NCI-H2081 treated with DMSO at 0.1 percent for 48 hours (cell line): ENCODE data around the gene MSH5.
A peak's percentile ranks its signal among the peaks of the same experiment; 100 is the strongest.
"Not testable (repeated sequence)": the region's sequence is repeated elsewhere in the genome, so short reads cannot be mapped to it uniquely, and the experiment has no call there.

Experiments used
- DNase-seq: peaks from one replicate; lab custom pipeline; 2025; lab: John Stamatoyannopoulos, UW

MSH5 gene

DNA sequence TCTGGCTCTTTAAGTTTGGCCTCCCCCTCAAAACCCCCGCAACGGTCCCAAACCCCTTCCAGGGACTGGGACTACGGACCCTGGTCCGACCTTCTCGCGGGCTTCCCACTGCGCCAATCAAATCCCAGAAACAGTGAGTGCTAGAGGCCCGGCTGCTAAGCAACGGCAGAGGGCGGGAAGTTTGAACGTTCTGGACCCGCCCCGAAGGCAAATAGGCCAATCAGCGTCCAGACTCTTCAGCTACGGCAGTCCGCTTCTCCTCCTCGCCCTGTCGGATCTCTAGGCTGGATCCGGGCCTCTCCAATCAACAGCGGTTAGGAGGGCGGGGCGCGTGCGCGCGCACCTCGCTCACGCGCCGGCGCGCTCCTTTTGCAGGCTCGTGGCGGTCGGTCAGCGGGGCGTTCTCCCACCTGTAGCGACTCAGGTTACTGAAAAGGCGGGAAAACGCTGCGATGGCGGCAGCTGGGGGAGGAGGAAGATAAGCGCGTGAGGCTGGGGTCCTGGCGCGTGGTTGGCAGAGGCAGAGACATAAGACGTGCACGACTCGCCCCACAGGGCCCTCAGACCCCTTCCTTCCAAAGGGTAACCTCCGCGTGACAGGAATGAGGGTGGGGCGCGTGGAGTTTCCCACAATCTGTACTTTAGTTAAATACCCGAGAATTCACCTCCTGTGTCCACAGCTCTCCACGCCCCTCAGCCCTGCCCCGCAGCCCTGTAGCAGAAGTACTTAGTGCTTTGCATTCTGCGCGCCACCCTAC is at the start of gene MSH5:
Gene MSH5 (plus strand): TSS at position 367 of the 758 bp plus-strand sequence. CDS start 462 bp downstream, outside the sequence.
- DNase-seq, result peak; percentile 95

DNA sequence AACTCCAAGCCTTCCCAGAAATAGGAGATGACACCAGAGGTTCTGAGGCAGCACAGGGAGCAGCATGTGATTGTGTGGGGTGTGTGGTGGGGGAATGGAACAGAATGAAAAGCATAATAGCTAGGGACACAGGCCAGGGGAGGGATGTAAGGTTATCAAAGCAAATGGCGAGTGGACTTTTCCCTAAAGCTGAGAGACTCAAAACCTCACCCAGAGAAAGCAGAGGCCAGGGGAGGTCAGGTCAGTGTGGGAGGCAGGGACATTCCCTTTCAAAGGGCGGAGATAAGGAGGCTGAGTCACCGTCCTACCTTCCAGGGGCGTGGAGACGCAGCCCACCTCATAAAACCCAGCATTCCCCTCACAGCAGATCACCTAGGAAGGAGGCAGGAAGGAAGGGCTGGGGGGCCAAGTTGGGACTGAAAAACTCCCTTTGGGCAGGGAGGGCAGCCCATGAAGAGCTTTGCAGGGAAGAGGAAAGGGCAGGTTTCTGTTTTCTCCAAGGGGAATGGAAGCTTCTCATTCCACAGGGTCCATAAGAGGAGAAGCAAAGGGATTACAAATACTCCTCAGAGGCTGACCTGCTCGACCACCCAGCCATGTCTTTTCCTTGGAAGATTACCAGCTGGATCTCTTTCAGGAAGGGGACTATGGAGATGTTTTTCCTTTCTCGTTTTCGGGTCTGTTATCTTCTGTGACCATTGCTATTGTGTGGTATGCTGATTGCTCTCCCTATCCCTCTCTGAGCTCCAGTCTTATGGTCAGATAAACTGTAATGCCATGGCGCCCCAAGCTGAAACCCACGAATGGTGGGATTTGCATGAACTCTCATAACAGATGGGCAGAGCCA is 49.4 kb upstream of the MSH5 start:
- DNase-seq, result no peak

DNA sequence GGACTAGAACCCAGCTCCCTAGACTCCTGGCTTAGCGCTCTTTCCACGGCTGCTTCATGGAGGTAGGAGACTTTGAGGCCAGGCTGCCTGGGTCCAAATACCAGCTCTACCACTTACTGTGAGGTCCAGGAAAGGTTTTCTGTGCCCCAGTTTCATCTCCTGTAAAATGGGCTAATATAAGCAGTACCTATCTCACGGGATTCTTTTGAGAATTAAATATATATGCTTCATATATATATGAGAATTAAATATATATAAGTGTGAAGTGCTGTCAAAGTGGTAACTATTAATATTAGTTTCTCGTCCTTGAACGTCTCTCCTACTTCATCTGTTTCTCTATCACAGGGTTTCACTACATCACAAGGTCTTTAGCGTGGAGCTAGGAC is 48.7 kb upstream of the MSH5 start:
- no peak for DNase-seq

DNA sequence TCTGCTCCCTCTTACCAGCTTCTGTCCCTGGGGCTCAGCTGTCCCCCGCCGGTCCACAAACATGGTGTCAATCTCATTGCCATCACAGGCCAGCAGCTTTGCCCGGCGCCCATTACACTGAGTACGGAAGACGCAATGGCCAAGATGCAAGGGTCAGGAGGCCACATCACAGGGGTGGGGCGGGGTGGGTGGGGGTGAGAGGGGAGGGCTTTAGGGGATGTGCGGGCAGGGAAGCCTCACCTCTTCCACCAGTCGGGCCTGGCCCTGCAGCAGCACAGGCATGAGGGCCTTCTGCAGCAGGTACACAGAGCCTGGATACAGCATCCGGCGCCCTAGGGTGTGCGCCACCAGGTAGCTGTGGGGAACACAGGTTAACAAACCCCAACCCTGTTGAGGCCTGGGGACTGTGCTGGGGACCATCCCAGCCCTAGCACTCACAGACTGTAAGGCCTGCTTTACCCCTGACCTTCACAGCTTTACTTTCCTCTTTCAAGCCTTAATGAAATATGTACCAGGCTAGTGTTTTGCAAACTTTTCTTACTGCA is 48.2 kb upstream of the MSH5 start:
- no peak for DNase-seq

DNA sequence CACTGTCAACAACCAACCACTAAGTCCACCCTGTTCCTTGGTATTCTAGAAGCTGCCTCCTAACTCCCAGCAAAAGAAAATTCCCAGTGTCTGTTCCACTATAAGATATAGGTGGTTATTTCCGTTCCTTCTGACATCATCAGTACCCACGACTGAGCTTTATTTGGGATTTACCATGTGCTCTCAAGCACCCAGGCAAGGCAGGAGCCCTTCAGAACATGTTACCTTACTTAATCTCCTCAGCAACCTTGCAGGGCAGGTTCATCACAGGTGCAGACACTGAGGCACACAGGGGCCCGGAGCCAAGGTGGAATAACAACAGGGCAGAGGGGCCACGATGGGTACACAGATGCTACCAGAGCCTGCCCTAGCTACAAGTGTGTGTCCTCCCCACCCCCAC is 47.5 kb upstream of the MSH5 start:
- DNase-seq, result no peak

DNA sequence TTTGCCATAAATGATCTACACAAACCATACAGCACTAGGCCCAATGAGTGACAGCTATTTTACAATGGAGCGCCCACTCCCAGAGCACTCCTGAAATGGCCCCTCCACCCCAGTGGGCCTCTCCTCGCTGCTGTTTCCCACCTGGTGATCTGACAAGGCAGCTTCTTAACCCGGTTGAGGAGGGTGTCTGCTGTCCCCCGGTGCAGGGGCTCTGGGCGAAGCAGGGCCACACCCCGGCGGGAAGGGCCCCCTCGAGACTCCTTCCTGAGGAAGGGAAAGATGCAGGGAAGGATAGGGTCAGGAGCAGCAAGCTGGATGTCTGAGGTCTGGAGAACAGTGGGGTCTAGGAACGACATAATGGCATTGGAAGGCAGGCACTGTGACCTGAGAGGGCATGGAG is 46.9 kb upstream of the MSH5 start:
- DNase-seq, result no peak

DNA sequence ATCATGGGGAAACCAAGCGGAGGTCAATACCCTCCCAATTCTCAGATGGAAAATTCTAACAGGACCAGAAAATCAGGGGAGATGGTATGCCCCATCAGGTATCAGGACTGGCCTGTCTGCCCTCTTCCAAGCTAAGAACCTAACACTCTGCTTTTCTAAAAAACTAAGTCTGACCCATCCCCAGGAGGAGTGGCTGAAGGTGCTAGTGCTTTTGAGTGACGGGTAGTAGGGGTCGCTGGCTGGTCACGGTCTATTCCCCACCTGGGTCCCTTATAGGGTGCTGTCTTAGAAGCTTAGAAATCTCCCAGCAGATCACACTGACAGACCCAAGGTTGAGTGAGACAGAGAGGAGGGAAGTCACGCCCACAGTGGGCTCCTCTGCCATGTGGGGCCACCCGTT is 46.3 kb upstream of the MSH5 start:
- DNase-seq, result no peak

DNA sequence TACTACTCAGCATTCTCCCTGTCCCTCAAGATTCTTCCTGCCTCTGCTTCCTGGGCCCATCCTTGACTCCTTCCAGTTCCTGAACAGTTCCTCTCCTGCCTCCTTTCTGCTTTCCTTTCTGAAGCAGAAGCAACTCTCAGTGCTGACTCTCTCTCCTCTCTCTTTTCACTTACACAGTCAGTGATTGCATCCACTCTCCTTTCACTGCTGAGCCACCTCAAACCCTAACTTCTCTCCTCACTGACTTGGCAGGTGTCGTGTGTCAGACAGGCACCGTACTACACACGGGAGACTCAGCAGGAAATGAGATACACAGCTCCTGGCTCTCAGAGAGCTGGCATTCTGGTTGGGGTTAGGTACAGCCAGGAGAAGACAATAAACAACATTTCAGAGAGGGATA is 42.2 kb upstream of the MSH5 start:
- no peak for DNase-seq

DNA sequence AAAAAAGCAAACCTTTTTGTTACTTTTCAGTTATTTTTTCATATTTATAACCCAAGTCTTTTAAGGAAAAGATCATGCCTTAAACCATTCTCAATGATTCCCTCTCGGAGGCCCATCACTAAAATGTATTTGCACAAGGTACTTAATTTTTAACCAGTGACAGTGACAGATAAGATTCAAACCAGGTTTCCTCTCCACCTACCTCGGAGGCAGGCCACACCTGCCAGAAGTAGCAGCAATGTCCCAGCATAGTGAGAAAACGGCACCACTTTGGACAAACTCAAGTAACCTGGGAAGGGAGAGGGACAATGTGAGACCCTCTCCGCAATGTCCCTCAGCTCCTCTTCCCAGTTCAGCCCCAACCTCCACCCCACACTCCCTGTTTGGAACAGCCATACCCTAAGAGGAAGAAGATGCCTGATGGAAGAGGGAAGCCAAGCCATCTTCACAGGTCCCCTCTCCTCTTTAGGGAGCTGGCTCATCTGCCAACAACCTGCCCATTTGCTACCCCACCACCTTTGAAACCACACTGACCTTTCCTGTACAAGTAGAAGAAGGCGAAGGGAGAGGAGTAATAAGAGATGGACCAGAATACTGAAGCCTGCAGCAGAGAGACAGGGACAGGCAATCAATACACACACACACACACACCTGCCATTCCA is 38.9 kb upstream of the MSH5 start:
- no peak for DNase-seq

DNA sequence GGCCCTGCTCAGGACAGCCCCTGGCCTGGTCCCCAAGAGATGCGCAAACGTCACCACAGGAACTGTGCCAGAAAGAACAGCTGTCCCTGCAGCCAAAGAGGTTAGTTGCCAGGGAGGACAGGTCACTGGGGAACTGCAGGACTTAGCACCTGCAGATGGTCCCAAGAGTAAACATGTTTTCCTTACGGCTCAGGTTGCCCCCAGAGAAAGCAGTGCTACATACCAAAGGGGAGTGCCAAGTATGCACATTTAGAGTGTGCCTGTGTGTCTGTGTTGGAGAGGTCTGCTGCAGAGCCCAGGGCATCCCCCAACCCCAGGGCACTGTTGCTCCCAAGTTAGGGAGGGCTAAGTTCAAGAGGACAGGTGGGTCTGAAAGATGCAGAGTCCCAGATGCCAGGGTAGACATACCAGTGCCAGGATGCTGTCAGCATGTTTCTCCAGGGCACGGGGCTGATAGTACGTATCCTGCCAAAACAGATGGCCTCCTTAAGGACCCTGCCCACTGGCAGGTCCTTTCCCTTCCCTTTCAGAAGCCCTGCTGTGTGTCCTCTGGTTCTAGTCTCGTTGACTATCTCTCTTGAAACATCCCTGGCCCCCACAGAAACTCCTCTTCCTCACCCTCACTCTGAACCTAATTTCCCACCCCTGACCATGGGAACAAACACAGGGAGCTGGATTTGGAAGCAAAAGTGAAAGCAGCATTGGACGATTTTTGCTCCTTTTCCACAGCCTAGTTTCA is 38.0 kb upstream of the MSH5 start:
- no peak for DNase-seq

DNA sequence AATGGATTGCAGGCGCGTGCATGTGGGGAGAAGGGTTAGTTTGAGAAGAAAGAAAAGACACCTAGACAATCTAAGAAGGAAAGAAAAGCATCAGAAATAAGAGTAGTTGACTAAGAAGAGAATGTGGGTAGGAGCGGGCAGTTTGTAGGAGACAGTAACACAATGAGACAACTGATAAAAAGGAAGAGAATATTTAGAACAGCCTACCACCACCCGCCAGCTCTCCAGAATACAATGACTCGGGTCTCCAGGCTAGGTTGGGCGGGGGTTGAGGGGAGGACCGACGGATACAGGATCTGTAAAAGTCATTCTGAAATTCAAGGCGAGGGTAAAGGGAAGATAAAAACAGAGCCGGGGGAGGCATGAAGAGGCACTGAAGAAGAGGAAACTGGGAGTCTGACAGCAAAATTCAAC is 37.4 kb upstream of the MSH5 start:
- DNase-seq, result no peak

DNA sequence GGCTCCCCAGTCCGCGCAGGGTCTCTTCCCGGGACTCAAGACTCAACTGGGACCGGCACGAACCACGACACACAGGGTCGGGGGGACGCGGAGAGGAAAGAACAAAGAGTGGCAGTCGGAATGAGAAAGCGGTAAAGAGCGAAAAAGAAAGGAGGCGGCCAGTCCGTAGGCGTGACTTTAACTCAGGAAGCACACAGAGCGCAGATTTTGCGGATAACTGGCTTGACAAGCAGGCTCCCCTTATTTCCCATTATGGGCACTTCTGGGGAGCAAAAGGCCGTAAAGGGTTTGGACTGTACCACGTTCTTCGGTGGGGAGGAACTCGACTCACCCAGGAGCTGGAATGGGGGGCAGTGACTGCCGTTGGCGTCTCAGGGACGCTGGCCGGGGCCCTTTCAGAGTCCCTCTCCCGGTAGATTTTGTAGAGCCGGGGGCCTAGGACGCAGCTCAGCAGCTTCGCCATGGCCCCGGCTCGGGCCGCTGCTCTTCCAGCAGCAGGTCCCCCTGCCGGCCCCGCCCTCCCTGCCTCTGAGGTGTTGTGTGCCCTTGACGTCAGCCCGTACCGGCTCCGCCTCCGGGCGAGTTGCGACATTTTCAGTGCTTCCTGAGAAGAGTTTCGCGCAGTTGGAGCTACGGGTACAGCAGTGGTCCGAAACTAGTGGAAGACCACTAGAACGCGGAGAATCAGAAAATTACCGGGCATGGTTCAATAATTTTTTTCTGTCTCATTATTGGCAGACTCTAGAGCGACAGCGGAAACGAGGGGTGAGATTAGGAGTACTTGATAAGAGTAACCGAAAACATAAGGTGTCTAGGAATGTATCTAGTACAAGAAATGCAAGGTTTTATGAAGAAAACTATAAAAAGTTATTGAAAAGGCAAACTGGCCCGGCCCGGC is 36.7 kb upstream of the MSH5 start, which contains the start of gene ABHD16A:
Gene ABHD16A (minus strand): TSS at position 506 of the 898 bp plus-strand sequence. CDS start 43 bp downstream, at position 463.
- DNase-seq, result peak; percentile 83

DNA sequence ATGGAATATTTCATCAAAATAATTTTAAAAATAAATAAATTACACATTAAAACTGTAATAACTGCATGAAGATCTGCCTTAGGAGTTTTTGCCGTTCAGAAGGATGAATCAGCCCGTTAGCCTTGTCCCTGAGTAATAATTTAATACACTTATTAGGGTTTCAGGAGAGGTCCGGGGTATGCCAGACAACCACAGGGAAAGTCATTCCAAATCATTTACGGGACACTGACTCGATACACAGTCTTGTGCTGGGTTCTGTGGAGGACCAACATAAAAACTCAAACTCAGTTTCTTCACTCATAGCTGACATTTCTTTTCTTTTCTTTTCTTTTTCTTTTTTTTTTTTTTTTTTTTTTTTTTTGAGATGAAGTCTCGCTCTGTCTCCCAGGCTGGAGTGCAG is 33.9 kb upstream of the MSH5 start:
- DNase-seq, result no peak

DNA sequence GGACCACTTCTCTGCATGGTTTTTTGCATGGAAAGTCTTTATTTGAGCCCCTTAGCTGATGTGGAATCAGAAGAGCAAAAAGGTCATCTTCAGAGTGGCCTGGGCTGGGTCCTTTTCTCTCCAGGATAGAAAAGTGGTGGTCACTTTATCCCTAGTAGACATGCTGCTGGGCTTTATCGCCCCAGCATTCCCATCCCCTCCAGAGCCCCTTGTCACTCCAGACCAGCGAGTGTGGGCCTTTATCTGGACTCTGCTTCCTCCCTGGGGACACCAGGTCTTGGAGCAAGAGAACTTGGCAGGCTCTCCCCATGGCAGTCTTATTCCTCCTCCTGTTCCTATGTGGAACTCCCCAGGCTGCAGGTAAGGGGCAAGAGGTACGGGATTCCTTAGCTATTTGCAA is 33.2 kb upstream of the MSH5 start, which contains the start of gene LY6G6F:
Gene LY6G6F (plus strand): TSS at position 268 of the 400 bp plus-strand sequence. CDS start 41 bp downstream, at position 309.
- DNase-seq, result no peak

DNA sequence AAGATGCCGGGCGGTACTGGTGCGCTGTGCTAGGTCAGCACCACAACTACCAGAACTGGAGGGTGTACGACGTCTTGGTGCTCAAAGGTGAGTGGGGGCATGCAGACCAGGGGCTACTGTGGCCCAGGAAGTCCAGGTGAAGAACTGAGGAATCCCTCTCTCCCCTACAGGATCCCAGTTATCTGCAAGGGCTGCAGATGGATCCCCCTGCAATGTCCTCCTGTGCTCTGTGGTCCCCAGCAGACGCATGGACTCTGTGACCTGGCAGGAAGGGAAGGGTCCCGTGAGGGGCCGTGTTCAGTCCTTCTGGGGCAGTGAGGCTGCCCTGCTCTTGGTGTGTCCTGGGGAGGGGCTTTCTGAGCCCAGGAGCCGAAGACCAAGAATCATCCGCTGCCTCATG is 32.1 kb upstream of the MSH5 start:
- DNase-seq, result no peak

DNA sequence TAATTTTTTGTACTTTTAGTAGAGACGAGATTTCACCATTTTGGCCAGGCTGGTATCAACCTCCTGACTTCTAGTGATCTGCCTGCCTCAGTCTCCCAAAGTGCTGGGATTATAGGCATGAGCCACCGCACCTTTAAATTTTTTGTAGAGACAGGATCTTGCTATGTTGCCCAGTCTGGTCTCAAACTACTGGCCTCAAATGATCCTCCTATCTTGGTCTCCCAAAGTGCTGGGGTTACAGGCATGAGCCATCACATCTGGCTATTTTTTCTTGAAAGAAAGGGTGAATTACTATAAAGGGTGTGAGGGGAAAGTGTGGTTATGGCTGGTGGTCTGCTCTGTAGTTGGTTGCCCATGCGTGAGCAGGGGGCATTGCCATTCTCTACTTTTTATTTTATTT is 31.6 kb upstream of the MSH5 start:
- DNase-seq, result no peak

DNA sequence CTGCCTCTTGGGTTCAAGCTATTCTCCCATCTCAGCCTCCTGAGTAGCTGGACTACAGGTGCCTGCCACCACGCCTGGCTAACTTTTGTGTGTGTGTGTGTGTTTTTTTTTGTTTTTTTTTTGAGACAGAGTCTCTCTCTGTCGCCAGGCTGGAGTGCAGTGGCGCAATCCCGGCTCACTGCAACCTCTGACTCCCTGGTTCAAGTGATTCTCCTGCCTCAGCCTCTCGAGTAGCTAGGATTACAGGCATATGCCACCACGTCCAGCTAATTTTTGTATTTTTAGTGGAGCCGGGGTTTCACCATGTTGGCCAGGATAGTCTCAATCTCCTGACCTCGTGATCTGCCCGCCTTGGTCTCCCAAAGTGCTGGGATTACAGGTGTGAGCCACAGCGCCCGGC is 30.6 kb upstream of the MSH5 start:
- not testable (repeated sequence) for DNase-seq

DNA sequence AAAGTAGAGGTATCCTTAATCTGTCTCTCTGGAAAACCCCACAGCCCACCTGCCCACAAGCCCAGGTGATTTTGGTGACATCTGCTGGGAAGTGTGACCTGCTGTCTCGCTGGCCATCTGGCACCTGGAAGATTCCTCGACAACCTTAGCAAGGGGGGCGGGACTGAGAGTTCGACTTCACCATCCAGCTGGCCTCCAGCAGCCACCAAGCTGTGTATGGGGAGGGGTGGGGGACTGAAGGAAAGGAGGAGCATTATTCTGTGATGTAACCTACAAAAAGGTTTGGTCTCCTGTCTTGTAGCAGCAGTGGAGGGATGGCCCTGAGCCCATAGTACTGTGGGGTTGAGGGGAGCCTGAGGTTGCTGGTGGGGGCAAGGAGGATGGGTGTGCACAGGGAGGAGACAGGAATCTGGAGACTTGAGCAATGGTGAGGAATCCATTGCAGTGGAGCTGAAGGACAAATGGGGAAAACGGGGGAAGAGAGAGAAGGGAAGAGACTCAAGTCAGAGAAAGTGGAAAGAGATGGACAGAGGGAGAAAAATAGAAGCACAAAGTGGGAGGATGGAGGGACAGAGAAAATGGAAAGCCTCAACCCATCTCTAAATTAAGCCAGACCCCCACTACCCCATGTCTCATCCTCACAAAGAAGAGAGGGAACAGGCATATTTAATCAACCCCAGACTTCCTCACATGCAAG is 29.1 kb upstream of the MSH5 start:
- no peak for DNase-seq

DNA sequence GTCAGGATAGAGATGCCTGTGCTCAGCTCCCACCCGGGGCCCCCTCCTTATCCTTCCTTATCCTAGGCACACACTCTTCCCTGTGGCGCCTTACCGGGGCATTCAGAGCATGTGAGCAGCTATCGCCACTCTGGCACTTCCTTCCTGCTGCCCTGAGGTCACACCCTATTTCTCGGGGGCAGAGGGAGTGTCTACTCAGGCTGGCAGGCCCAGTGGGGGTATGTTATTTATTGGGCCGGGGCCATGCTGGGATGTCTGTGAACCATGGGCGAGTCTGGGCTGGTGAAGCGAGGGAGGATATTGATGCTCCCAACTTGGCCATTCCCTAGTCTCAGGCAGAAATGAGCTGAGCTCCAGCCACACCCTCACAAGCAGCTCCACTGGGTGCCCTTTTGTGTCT is 28.6 kb upstream of the MSH5 start:
- no peak for DNase-seq

DNA sequence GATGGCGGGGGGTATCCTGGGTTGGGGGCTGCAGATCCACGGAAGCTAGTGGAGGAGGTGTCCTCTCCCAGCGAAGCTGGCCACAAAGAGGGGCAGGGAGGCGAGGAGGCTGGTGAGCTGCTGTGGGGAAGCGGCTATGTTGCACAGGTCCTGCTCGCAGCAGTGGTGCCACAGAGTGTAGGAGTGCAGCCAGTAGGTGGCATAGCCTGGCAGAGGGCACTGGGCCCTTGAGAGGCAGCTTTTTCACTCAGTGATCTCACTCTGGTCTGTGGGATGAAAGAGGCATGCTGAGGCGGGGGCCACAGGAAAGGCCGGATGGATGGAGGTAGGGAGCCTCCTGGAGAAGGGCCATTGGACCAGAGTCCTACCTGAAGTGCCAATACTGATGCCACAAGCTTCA is 27.5 kb upstream of the MSH5 start:
- DNase-seq, result no peak
